Prostate gland (tissue), 2 donors: ENCODE measurements around the gene TMEM41B. TPM values are rescaled to one million over a fixed set of nuclear protein-coding genes. Genes with fewer than 3 reads are reported as not detected.
A peak's percentile ranks its signal among the peaks of the same experiment; 100 is the strongest.

Experiments used
- DNase-seq: peaks from one replicate; pipeline ENCODE4 v3.0.0-alpha.2; 2019; ENCODE audit warnings: low spot score
- H3K27ac ChIP-seq, 2 donors: fragments of 200-600 bp; sonication (generic); 2 replicates each; pipeline ENCODE4 v1.5.1; 2017 to 2019
- H3K27me3 ChIP-seq: fragments of 200-600 bp; sonication (generic); replicated peaks from 2 replicates; pipeline ENCODE4 v1.5.1; 2019; ENCODE audit not compliant: insufficient read depth
- H3K36me3 ChIP-seq, 2 donors: fragments of 200-600 bp; sonication (generic); 1 replicate in 1 of 2; 2 replicates in 1 of 2; pipeline versions ENCODE4 v1.5.1 to v1.8.1; 2017 to 2019
- H3K4me1 ChIP-seq: fragments of 200-600 bp; sonication (generic); replicated peaks from 2 replicates; pipeline ENCODE4 v1.5.1; 2019
- H3K4me3 ChIP-seq, 2 donors: fragments of 200-600 bp; sonication (generic); 2 replicates each; pipeline ENCODE4 v1.5.1; 2017 to 2019
- H3K9me3 ChIP-seq: fragments of 200-600 bp; sonication (generic); 2 replicates; pipeline ENCODE4 v1.5.1; 2017
- CTCF ChIP-seq, 4 experiments: fragments of 200-600 bp in 2 of 4; fragments of 450-650 bp in 2 of 4; sonication (generic) in 2 of 4; IDR thresholded peaks; 1 replicate in 3 of 4; 2 replicates in 1 of 4; pipeline ENCODE4 v1.5.1; 2016 to 2019; ENCODE audit warnings: antibody characterized with exemption in 4 of 4, mild to moderate bottlenecking in 2 of 4, moderate library complexity in 2 of 4
- POLR2A ChIP-seq: fragments of 450-650 bp; IDR thresholded peaks from one replicate; pipeline ENCODE4 v1.6.1; 2016; ENCODE audit warnings: antibody characterized with exemption, mild to moderate bottlenecking
- POLR2AphosphoS5 ChIP-seq: sonication (generic); formaldehyde crosslinking; IDR thresholded peaks from one replicate; pipeline ENCODE4 v1.6.1; 2017; ENCODE audit warnings: antibody characterized with exemption
- WGBS: methylation state at CpG from one replicate; pipeline ENCODE4 v1.1.5; 2018; 5-methylcytosine and 5-hydroxymethylcytosine counted together
- intact Hi-C: fragments of 100-400 bp; cut with DNase I; formaldehyde crosslinking; loops from one replicate; pipeline ENCODE4 v1.14.2; 2022
- total RNA-seq, 2 donors: library from RNA; depleted of rRNA; stranded (reverse); fragments of >200 nt; gene quantifications; one replicate each; pipeline ENCODE4 v1.1.0, GENCODE V29; 2016

TMEM41B gene
- total RNA-seq, 2 donors from 2014 or later, result 29.9 to 54.6 TPM

DNA sequence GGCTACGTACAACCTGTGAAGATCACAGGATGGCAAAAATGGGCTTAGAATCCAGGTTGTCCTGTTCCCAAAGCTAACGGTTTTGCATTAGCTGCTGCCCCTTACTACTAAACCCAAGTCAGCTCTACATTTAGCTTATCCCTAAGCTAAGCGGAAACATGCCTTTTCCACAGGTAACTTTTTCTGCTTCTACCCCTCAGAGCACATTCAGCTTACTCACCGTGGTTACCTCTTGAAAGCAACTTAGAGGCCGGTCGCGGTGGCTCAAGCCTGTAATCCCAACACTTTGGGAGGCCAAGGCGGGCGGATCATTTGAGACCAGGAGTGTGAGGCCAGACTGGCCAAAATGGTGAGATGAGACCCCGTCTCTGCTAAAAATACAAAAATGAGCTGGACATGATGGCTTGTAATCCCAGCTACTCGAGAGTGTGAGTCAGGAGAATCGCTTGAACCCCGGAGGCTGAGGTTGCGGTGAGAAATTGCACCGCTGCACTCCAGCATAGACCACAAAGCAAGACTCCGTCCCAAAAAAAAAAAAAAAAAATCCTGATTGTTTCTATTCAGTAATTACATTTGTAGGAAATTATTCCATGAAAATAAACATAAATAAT lies 790 bp upstream of the TMEM41B start:
- peak overlapping the region; percentile 88 to 89 for H3K27ac ChIP-seq
- WGBS, result 61% methylated on average over 16 of the region's 16 CpGs
- TF ChIP-seq POLR2A, result no peak
- no peak for TF ChIP-seq CTCF (IDR thresholded peaks at IDR 0.05)
- TF ChIP-seq POLR2AphosphoS5, result no peak
- H3K27me3 ChIP-seq, result no peaks in the 10 kb centered on the region
- no peaks in the 10 kb centered on the region for H3K9me3 ChIP-seq
- H3K4me1 ChIP-seq, result peaks cover 3% of the 10 kb centered on the region
- DNase-seq, result no peak
- peak overlapping the region; percentile 87 to 99 for H3K4me3 ChIP-seq
- intact Hi-C loops, result loop anchor here (5.0 to 10.0 kb wide), 3 partner anchors 47 to 150 kb away; partner anchors contain the start of genes IPO7 and ZNF143
- no peaks in the 10 kb centered on the region for H3K36me3 ChIP-seq

DNA sequence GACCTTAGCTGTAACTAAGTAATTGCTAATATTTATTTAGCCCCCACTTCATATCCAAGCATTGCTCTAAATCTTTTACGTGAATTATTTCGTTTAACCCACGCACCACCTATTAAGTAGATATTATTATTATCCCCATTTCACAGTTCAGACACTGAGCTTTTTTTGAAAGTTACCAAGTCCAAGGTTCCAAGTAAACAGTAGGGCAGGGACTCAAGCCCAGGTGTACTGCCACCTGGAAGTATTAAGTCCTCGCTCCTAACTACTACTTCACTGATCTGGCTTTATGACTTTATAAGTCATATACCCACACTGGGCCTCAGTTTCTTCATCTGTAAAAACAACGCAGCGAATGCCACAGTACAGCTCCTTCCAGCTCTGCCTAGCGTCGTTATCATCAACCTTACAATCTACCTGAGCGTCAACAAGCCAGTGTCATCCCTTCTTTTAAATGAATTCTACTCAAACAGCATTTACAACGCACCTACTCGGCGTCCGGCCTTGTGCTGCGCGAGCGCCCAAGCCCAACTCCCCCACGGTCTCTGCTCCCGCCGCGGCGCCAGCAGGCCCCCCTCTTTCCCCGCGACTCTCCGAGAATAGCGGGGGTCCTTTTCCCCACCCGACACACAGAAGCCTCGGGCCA lies 624 bp downstream of the TMEM41B start:
- 2% methylated on average over 27 of the region's 27 CpGs for WGBS
- intact Hi-C loops, result loop anchor here (10.0 kb wide), 1 partner anchor 151 kb away; the partner anchor contains the start of gene ZNF143
- Histone ChIP-seq H3K36me3 (no peaks in the 10 kb centered on the region), H3K9me3 (no peaks in the 10 kb centered on the region), H3K27me3 (no peaks in the 10 kb centered on the region), H3K4me1 (peaks cover 3% of the 10 kb centered on the region), H3K4me3 (peak overlapping the region; percentile 87 to 99), H3K27ac (peak overlapping the region; percentile 88 to 89)
- DNase-seq, result peak; percentile 8
- no peak for TF ChIP-seq CTCF (IDR thresholded peaks at IDR 0.05)
- no peak for TF ChIP-seq POLR2AphosphoS5
- no peak for TF ChIP-seq POLR2A

GRCh38 chr11:9310485-9311090 lies 3.8 kb downstream of the TMEM41B start:
- Histone ChIP-seq H3K36me3 (no peaks in the 10 kb centered on the region), H3K4me3 (no peak overlapping the region), H3K27ac (no peak overlapping the region), H3K9me3 (no peaks in the 10 kb centered on the region), H3K4me1 (peaks cover 3% of the 10 kb centered on the region), H3K27me3 (no peaks in the 10 kb centered on the region)
- TF ChIP-seq POLR2A (no peak), POLR2AphosphoS5 (no peak), CTCF (IDR thresholded peaks at IDR 0.05) (no peak)
- intact Hi-C loops, result loop anchor here (10.0 kb wide), 1 partner anchor 154 kb away; the partner anchor contains the start of gene ZNF143
- 90% methylated on average over 3 of the region's 3 CpGs for WGBS
- no peak for DNase-seq

GRCh38 chr11:9304178-9304577 lies 10.2 kb downstream of the TMEM41B start:
- intact Hi-C loops, result no loop called here
- no peak for DNase-seq
- 81% methylated on average over 3 of the region's 3 CpGs for WGBS
- no peaks in the 10 kb centered on the region for H3K36me3 ChIP-seq
- no peak overlapping the region for H3K27ac ChIP-seq
- no peak for TF ChIP-seq CTCF (IDR thresholded peaks at IDR 0.05)
- TF ChIP-seq POLR2AphosphoS5, result no peak
- no peak for TF ChIP-seq POLR2A
- no peaks in the 10 kb centered on the region for H3K9me3 ChIP-seq
- H3K4me3 ChIP-seq, result no peak overlapping the region
- no peaks in the 10 kb centered on the region for H3K4me1 ChIP-seq
- H3K27me3 ChIP-seq, result no peaks in the 10 kb centered on the region
